ENCODE measurements around the gene HTRA3.

DNA sequence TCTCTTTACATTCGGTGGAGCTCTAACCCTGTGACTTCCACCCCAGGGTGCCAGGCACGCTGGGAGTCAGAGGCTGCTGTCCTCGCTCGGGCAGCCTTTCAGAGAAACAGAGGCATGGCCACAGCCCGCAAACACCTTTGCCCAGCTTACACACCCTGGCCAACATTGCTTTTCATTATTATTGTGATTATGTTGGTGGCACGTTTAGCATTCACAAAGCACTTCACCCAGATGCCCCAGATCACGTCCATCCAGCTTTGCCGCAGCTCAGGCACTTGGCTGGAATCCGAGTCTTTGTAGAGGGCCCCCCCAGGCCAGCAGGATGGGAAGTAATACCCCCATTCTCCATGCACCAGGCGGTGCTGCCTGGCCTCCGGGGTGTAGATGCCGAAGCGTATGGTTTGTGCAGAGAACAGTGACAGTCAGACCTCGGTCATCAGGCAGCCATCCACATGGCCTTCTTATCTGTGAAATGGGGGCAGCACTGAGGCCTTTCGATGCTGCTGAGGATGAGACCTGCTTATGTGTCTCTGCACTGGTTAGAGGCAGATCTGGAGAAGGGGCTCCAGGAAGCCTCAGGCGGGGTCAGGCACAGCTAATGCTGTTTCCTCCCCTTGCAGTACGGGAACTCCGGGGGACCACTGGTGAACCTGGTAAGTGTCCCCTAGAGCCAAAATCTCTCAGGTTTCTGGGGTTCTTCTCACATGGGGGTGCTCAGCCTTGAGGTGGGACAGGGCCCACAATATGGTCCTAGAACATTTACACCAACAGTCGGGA is 22.3 kb downstream of the HTRA3 start:
- TF ChIP-seq ZNF664 (tag by site-specific recombination; IDR thresholded peaks at IDR 0.05) (no peak), HOXA7 (CRISPR knock-in tag; IDR thresholded peaks at IDR 0.05; ENCODE audit: borderline replicate concordance) (no peak), CTCF (tag by site-specific recombination; IDR thresholded peaks at IDR 0.05) (no peak), ZFP41 (tag by site-specific recombination; IDR thresholded peaks at IDR 0.05; ENCODE audit: borderline replicate concordance) (no peak), ZNF23 (tag by site-specific recombination; IDR thresholded peaks at IDR 0.05; ENCODE audit: borderline replicate concordance) (no peak), ZBTB49 (tag by site-specific recombination; IDR thresholded peaks at IDR 0.05; ENCODE audit: low read depth) (no peak), ZNF768 (tag by site-specific recombination; IDR thresholded peaks at IDR 0.05) (no peak), ZBTB11 (tag by site-specific recombination; conservative IDR thresholded peaks at IDR 0.05; ENCODE audit: low read depth) (no peak)
- TF ChIP-seq, protein P1, sequence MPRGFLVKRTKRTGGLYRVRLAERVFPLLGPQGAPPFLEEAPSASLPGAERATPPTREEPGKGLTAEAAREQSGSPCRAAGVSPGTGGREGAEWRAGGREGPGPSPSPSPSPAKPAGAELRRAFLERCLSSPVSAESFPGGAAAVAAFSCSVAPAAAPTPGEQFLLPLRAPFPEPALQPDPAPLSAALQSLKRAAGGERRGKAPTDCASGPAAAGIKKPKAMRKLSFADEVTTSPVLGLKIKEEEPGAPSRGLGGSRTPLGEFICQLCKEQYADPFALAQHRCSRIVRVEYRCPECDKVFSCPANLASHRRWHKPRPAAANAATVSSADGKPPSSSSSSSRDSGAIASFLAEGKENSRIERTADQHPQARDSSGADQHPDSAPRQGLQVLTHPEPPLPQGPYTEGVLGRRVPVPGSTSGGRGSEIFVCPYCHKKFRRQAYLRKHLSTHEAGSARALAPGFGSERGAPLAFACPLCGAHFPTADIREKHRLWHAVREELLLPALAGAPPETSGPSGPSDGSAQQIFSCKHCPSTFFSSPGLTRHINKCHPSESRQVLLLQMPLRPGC (tag by site-specific recombination; IDR thresholded peaks at IDR 0.05) = no peak
- TF ChIP-seq, protein P2, sequence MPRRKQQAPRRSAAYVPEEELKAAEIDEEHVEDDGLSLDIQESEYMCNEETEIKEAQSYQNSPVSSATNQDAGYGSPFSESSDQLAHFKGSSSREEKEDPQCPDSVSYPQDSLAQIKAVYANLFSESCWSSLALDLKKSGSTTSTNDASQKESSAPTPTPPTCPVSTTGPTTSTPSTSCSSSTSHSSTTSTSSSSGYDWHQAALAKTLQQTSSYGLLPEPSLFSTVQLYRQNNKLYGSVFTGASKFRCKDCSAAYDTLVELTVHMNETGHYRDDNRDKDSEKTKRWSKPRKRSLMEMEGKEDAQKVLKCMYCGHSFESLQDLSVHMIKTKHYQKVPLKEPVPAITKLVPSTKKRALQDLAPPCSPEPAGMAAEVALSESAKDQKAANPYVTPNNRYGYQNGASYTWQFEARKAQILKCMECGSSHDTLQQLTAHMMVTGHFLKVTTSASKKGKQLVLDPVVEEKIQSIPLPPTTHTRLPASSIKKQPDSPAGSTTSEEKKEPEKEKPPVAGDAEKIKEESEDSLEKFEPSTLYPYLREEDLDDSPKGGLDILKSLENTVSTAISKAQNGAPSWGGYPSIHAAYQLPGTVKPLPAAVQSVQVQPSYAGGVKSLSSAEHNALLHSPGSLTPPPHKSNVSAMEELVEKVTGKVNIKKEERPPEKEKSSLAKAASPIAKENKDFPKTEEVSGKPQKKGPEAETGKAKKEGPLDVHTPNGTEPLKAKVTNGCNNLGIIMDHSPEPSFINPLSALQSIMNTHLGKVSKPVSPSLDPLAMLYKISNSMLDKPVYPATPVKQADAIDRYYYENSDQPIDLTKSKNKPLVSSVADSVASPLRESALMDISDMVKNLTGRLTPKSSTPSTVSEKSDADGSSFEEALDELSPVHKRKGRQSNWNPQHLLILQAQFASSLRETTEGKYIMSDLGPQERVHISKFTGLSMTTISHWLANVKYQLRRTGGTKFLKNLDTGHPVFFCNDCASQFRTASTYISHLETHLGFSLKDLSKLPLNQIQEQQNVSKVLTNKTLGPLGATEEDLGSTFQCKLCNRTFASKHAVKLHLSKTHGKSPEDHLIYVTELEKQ (tag by site-specific recombination; IDR thresholded peaks at IDR 0.05; ENCODE audit: borderline replicate concordance) = no peak
- TF ChIP-seq, protein P3, sequence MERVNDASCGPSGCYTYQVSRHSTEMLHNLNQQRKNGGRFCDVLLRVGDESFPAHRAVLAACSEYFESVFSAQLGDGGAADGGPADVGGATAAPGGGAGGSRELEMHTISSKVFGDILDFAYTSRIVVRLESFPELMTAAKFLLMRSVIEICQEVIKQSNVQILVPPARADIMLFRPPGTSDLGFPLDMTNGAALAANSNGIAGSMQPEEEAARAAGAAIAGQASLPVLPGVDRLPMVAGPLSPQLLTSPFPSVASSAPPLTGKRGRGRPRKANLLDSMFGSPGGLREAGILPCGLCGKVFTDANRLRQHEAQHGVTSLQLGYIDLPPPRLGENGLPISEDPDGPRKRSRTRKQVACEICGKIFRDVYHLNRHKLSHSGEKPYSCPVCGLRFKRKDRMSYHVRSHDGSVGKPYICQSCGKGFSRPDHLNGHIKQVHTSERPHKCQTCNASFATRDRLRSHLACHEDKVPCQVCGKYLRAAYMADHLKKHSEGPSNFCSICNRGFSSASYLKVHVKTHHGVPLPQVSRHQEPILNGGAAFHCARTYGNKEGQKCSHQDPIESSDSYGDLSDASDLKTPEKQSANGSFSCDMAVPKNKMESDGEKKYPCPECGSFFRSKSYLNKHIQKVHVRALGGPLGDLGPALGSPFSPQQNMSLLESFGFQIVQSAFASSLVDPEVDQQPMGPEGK (tag by site-specific recombination; IDR thresholded peaks at IDR 0.05) = no peak

All from HEK293 (cell line).